CD4-positive, CD25-positive, alpha-beta regulatory T cell (primary cell): Measurements from ENCODE around the gene FHIT. TPM values are rescaled to one million over a fixed set of nuclear protein-coding genes. Genes with fewer than 3 reads are reported as not detected.

Source experiments
- ATAC-seq, 2 donors: fragments of 150-1000 bp; cut with Tn5 transposase; one replicate each; pipeline ENCODE4 v1.10.0; 2021; ENCODE audit warnings: low read depth in 2 of 2, moderate number of reproducible peaks in 2 of 2, moderate library complexity in 1 of 2
- DNase-seq, 3 donors: peaks; one replicate each; pipeline versions ENCODE4 v3.0.0 to v3.0.0-alpha.2; 2012 to 2022; ENCODE audit warnings: mixed read lengths in 1 of 3
- H3K27ac ChIP-seq: one replicate; pipeline ENCODE4 v1.7.0; 2013; ENCODE audit warnings: mild to moderate bottlenecking, low read length; ENCODE audit not compliant: insufficient read depth, poor library complexity, severe bottlenecking
- H3K27me3 ChIP-seq: one replicate; pipeline ENCODE4 v1.7.0; 2013; ENCODE audit warnings: low read length; ENCODE audit not compliant: control insufficient read depth, insufficient read depth
- H3K36me3 ChIP-seq: one replicate; pipeline ENCODE4 v1.7.0; 2013; ENCODE audit warnings: mild to moderate bottlenecking, low read length, moderate library complexity; ENCODE audit not compliant: control insufficient read depth, insufficient read depth
- H3K4me1 ChIP-seq: 2 replicates; pipeline ENCODE4 v1.7.0; 2013; ENCODE audit warnings: mild to moderate bottlenecking, low read length; ENCODE audit not compliant: insufficient read depth, control insufficient read depth, poor library complexity, severe bottlenecking
- H3K4me3 ChIP-seq: one replicate; pipeline ENCODE4 v1.7.0; 2013; ENCODE audit warnings: low read depth, mild to moderate bottlenecking, low read length, moderate library complexity
- H3K9me3 ChIP-seq, 2 experiments: 1 replicate in 1 of 2; 2 replicates in 1 of 2; pipeline ENCODE4 v1.7.0; 2013; ENCODE audit warnings: low read length in 2 of 2, mild to moderate bottlenecking in 1 of 2, moderate library complexity in 1 of 2; ENCODE audit not compliant: control insufficient read depth in 2 of 2
- H3K27ac Mint-ChIP-seq, 3 donors: one replicate each; pipeline ENCODE4 v1.8.0; 2020 to 2022; ENCODE audit warnings: mild to moderate bottlenecking in 3 of 3, mixed read lengths in 3 of 3, moderate library complexity in 2 of 3
- H3K27me3 Mint-ChIP-seq: one replicate; pipeline ENCODE4 v1.8.0; 2022; ENCODE audit warnings: mild to moderate bottlenecking, mixed read lengths
- H3K36me3 Mint-ChIP-seq: one replicate; pipeline ENCODE4 v1.8.0; 2020; ENCODE audit warnings: mixed read lengths
- H3K4me1 Mint-ChIP-seq, 4 donors: one replicate each; pipeline ENCODE4 v1.8.0; 2020 to 2022; ENCODE audit warnings: mixed read lengths in 4 of 4, mild to moderate bottlenecking in 1 of 4
- H3K4me3 Mint-ChIP-seq, 4 donors: one replicate each; pipeline ENCODE4 v1.8.0; 2020 to 2022; ENCODE audit warnings: mild to moderate bottlenecking in 4 of 4, mixed read lengths in 4 of 4, moderate library complexity in 3 of 4
- H3K9me3 Mint-ChIP-seq, 7 donors: one replicate each; pipeline ENCODE4 v1.8.0; 2020 to 2022; ENCODE audit warnings: mixed read lengths in 7 of 7, mild to moderate bottlenecking in 3 of 7, moderate library complexity in 2 of 7
- polyA plus RNA-seq, 4 donors: library from polyadenylated mRNA; unstranded; fragments of 300-500 nt; fragmentation: Illumina TruSeq; gene quantifications; one replicate each; pipeline ENCODE4 v1.2.3, GENCODE V29; 2021
- total RNA-seq: library from RNA; stranded (reverse); gene quantifications from one replicate; pipeline ENCODE4 v1.2.3, GENCODE V29; 2022

FHIT gene
- total and polyA plus RNA-seq, 5 donors from 2014 or later: 7.8 to 120 (median 14.4) TPM

DNA sequence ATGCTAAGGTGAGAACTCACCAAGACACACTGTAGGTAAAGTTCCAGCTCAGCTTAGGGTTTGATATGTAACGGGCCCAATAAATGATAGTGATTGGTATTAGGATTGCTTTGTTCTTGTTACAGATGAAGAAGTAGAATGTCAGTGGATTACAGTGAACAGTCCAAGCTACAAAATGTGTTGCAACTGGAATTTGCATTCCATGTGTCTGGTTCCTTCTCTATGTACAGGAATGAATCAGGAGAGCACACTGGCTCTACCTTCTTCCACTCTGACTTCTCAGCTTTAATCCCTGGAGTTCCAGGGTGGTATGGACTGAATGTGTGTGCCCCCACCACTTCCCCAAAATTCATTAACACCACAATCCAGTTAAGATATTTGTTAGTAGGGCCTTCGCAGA is 1471.0 kb downstream of the FHIT start:
- Mint-ChIP-seq H3K27ac (no peak overlapping the region), H3K9me3 (peaks cover 0 to 5% (median 0%) of the 10 kb centered on the region in 7 donors), H3K4me3 (no peak overlapping the region), H3K27me3 (no peaks in the 10 kb centered on the region), H3K36me3 (peaks cover 13% of the 10 kb centered on the region), H3K4me1 (peaks cover 18 to 39% (median 24%) of the 10 kb centered on the region in 4 donors)
- Histone ChIP-seq H3K4me1 (peaks cover 8% of the 10 kb centered on the region), H3K27me3 (no peaks in the 10 kb centered on the region), H3K9me3 (no peaks in the 10 kb centered on the region), H3K27ac (no peak overlapping the region), H3K4me3 (no peak overlapping the region), H3K36me3 (no peaks in the 10 kb centered on the region)
- ATAC-seq: no peak
- no peak for DNase-seq

DNA sequence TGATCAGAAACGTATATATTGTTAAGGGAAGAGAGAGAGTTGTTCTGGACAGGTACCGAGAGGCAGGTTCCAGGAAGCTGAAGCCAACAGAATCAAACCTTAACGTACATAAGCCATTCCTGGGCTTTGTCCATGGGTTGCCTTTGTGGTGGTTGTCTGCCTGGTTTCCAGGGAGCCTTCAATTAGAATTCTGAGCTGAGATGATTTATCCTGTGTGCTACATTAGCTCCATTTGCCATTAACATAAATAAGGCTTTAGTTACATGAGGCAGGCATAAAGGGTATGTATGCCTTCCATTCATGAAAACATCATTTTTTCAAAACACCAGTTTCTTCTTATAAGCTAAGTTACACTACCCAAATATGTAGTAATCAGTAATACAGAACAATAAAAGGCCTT is 1472.0 kb downstream of the FHIT start:
- peaks cover 5% of the 10 kb centered on the region for H3K36me3 Mint-ChIP-seq
- no peaks in the 10 kb centered on the region for H3K27me3 Mint-ChIP-seq
- ATAC-seq (no peak), DNase-seq (no peak)
- H3K4me3 ChIP-seq: no peak overlapping the region
- peaks cover 8% of the 10 kb centered on the region for H3K4me1 ChIP-seq
- no peak overlapping the region for H3K27ac Mint-ChIP-seq
- H3K9me3 Mint-ChIP-seq: peaks cover 0 to 3% (median 0%) of the 10 kb centered on the region in 7 donors
- no peaks in the 10 kb centered on the region for H3K27me3 ChIP-seq
- no peaks in the 10 kb centered on the region for H3K36me3 ChIP-seq
- no peak overlapping the region for H3K4me3 Mint-ChIP-seq
- no peaks in the 10 kb centered on the region for H3K9me3 ChIP-seq
- H3K4me1 Mint-ChIP-seq: peaks cover 18 to 37% (median 25%) of the 10 kb centered on the region in 4 donors
- no peak overlapping the region for H3K27ac ChIP-seq

DNA sequence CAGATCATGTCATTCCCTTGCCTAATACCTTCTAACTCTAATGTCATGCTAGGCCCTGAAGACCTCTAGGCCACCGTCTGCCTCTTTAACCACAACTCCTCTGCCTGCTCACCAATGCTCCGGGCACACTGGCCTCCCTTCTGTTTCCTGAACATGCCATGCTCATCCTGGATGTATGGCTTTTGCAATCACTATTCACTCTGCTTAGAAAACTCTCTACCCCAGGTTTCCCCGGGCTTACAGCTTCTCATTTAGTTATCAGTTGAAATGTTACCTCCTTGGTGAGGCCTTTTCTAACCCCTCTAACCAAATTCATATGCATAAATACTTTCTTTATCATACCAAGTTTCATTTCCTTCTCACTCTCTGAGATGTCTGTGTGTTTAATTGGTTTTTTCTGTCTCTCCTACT is 1473.6 kb downstream of the FHIT start:
- Mint-ChIP-seq H3K4me3 (no peak overlapping the region), H3K27ac (peak overlapping the region in 2 of 3 donors; percentile 22 to 35), H3K36me3 (no peaks in the 10 kb centered on the region), H3K27me3 (no peaks in the 10 kb centered on the region), H3K4me1 (peaks cover 13 to 40% (median 30%) of the 10 kb centered on the region in 4 donors), H3K9me3 (peaks cover 0 to 3% (median 0%) of the 10 kb centered on the region in 7 donors)
- no peak overlapping the region for H3K4me3 ChIP-seq
- no peaks in the 10 kb centered on the region for H3K9me3 ChIP-seq
- no peaks in the 10 kb centered on the region for H3K36me3 ChIP-seq
- ATAC-seq (peak in 1 of 2 donors; percentile 31), DNase-seq (peak in 1 of 3 donors; percentile 17)
- no peaks in the 10 kb centered on the region for H3K27me3 ChIP-seq
- H3K4me1 ChIP-seq: peaks cover 18% of the 10 kb centered on the region
- no peak overlapping the region for H3K27ac ChIP-seq

DNA sequence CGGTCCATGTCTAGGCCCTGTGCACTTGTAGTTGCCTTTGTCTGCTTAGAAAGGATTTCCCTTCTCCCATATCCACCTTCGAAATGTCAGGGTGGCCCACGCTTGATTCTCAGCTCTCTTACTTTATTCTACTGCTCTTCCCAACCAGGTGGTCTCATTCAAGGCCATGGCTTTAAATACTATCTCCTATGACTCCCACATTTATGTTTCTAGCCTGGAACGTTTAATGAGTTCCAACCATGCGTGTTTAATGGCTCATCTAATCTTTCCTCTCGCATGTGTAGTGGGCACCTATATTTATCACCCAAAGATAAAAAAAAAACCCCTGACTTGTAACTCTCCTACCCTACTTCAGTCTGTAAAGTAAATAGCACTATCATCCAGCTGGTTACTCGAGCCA is 1474.2 kb downstream of the FHIT start:
- Histone ChIP-seq H3K27ac (no peak overlapping the region), H3K4me3 (no peak overlapping the region), H3K27me3 (no peaks in the 10 kb centered on the region), H3K4me1 (peaks cover 25% of the 10 kb centered on the region), H3K9me3 (no peaks in the 10 kb centered on the region), H3K36me3 (no peaks in the 10 kb centered on the region)
- H3K36me3 Mint-ChIP-seq: no peaks in the 10 kb centered on the region
- DNase-seq (no peak), ATAC-seq (no peak)
- H3K4me3 Mint-ChIP-seq: no peak overlapping the region
- H3K4me1 Mint-ChIP-seq: peaks cover 18 to 46% (median 36%) of the 10 kb centered on the region in 4 donors
- H3K9me3 Mint-ChIP-seq: peaks cover 0 to 3% (median 0%) of the 10 kb centered on the region in 7 donors
- peak overlapping the region in 1 of 3 donors; percentile 22 for H3K27ac Mint-ChIP-seq
- H3K27me3 Mint-ChIP-seq: no peaks in the 10 kb centered on the region

DNA sequence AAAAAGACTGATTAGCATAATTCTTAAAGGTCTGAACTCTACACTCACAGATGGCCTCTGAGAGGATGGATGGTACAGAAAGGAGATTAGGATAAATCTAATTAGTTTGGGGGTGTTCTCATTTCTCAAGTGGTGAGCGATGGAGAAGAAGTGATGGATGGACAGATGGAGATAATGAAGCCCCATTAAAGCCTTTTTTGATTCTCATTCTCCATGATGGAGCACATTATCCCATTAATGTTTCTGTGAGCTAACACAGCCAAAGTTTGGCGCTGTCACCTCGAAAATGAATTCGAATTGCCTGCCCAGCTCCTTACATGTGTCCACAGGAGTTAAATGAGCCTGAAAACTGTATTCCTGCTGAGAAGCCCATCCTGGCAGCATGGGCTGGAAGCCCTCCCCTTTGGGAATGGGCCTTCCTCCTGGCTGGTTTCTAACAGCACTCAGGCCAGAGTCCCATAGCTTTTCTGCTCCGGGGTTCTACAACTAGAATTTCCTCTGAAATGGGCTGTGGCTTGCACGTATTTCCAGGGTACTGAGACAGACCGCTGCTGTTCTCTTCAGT is 1475.4 kb downstream of the FHIT start:
- Histone ChIP-seq H3K9me3 (no peaks in the 10 kb centered on the region), H3K27me3 (no peaks in the 10 kb centered on the region), H3K36me3 (no peaks in the 10 kb centered on the region), H3K4me3 (no peak overlapping the region), H3K4me1 (peaks cover 30% of the 10 kb centered on the region), H3K27ac (no peak overlapping the region)
- peaks cover 0 to 3% (median 0%) of the 10 kb centered on the region in 7 donors for H3K9me3 Mint-ChIP-seq
- H3K27me3 Mint-ChIP-seq: no peaks in the 10 kb centered on the region
- H3K4me3 Mint-ChIP-seq: no peak overlapping the region
- H3K4me1 Mint-ChIP-seq: peaks cover 18 to 53% (median 40%) of the 10 kb centered on the region in 4 donors
- H3K36me3 Mint-ChIP-seq: no peaks in the 10 kb centered on the region
- H3K27ac Mint-ChIP-seq: no peak overlapping the region
- DNase-seq (no peak), ATAC-seq (no peak)

DNA sequence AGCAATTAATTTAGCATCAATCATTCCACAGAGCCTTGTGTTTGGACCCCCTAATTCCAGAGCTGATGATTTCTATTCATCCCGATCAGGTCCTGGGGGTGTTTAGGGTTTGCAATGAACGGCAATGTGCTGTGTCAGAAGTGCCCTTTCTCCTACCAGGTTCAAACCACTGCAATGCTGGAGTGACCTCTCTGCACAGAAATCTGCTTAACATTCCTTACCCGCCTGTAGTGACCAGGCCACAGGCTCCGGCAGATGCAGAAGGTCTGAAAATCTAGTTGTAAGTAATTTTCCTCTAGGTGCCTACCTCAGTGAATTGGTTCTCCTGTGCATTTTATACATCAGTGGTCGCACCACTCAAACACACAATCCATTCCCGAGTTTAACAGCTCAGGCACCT is 1476.1 kb downstream of the FHIT start:
- no peak for DNase-seq
- no peaks in the 10 kb centered on the region for H3K36me3 ChIP-seq
- ATAC-seq: no peak
- H3K4me1 ChIP-seq: peaks cover 30% of the 10 kb centered on the region
- H3K4me3 ChIP-seq: no peak overlapping the region
- no peak overlapping the region for H3K27ac ChIP-seq
- H3K9me3 ChIP-seq: no peaks in the 10 kb centered on the region
- H3K27ac Mint-ChIP-seq: no peak overlapping the region
- H3K36me3 Mint-ChIP-seq: no peaks in the 10 kb centered on the region
- H3K4me3 Mint-ChIP-seq: no peak overlapping the region
- no peaks in the 10 kb centered on the region for H3K27me3 ChIP-seq
- peaks cover 0 to 3% (median 0%) of the 10 kb centered on the region in 7 donors for H3K9me3 Mint-ChIP-seq
- H3K27me3 Mint-ChIP-seq: no peaks in the 10 kb centered on the region
- H3K4me1 Mint-ChIP-seq: peaks cover 18 to 53% (median 40%) of the 10 kb centered on the region in 4 donors

DNA sequence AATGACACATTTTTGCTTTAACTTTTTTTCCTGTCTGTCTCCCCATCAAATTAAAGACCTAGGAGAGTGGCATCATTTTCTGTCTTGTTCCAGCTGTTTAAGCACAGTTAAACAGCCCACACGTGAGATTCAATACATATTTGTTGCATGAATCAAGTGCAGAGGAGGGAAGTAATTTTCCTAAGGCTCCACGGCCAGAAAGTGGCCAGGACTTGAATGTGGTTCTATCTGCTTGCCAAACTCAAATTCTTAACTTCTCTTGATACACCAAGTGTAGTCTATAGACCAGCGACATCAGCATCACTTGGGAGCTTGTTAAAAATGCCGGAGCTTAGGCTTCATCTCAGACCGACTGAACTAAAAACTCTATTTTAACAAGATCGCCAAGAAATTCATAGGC is 1476.6 kb downstream of the FHIT start:
- Histone ChIP-seq H3K4me1 (peaks cover 30% of the 10 kb centered on the region), H3K27ac (no peak overlapping the region), H3K36me3 (no peaks in the 10 kb centered on the region), H3K9me3 (no peaks in the 10 kb centered on the region), H3K4me3 (no peak overlapping the region), H3K27me3 (no peaks in the 10 kb centered on the region)
- DNase-seq (no peak), ATAC-seq (no peak)
- H3K4me3 Mint-ChIP-seq: no peak overlapping the region
- peaks cover 0 to 3% (median 0%) of the 10 kb centered on the region in 7 donors for H3K9me3 Mint-ChIP-seq
- no peak overlapping the region for H3K27ac Mint-ChIP-seq
- no peaks in the 10 kb centered on the region for H3K27me3 Mint-ChIP-seq
- H3K36me3 Mint-ChIP-seq: no peaks in the 10 kb centered on the region
- peaks cover 18 to 51% (median 40%) of the 10 kb centered on the region in 4 donors for H3K4me1 Mint-ChIP-seq

DNA sequence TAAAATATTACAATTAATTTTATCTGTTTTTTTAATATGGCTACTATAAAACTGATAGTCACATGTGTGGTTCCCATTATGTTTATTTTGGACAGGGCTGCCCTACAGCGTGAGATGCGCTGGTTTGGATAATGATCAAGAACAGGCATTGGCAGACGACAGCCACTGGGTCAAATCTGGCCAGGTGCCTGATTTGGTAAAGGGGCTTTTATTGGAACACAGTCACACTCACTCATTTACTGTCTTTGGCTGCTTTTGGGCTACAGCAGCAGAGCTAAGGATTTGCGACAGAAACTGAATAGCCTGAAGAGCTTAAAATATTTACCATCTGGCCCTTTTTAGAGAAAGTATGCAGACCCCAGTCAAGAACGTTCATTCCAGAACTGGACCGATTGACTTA is 1477.3 kb downstream of the FHIT start:
- Mint-ChIP-seq H3K27me3 (no peaks in the 10 kb centered on the region), H3K27ac (peak overlapping the region in 1 of 3 donors; percentile 84), H3K36me3 (no peaks in the 10 kb centered on the region), H3K9me3 (peaks cover 0 to 3% (median 0%) of the 10 kb centered on the region in 7 donors), H3K4me3 (no peak overlapping the region), H3K4me1 (peaks cover 18 to 49% (median 39%) of the 10 kb centered on the region in 4 donors)
- H3K4me1 ChIP-seq: peaks cover 30% of the 10 kb centered on the region
- no peak overlapping the region for H3K27ac ChIP-seq
- H3K36me3 ChIP-seq: no peaks in the 10 kb centered on the region
- H3K27me3 ChIP-seq: no peaks in the 10 kb centered on the region
- ATAC-seq (no peak), DNase-seq (no peak)
- H3K9me3 ChIP-seq: no peaks in the 10 kb centered on the region
- H3K4me3 ChIP-seq: no peak overlapping the region
